OCI-LY3 (cell line): ENCODE data around the gene KIAA0930.

Experiments used
- H2AFZ ChIP-seq: fragments of 200-600, 300-600 bp; shearing (Covaris generic); 2 replicates; pipeline ENCODE4 v1.6.0; 2014; ENCODE audit warnings: antibody characterized with exemption, low read depth, low read length
- H3K27ac ChIP-seq: fragments of 200-600, 300-600 bp; sonication (generic); 2 replicates; pipeline ENCODE4 v1.5.1; 2014; ENCODE audit warnings: mild to moderate bottlenecking, low read length, moderate library complexity, mixed read lengths
- H3K27me3 ChIP-seq: fragments of 200-600, 300-600 bp; sonication (generic); 2 replicates; pipeline ENCODE4 v1.6.1; 2014; ENCODE audit warnings: low read depth, low read length, mixed read lengths
- H3K36me3 ChIP-seq: fragments of 200-600, 300-600 bp; sonication (generic); replicated peaks from 2 replicates; pipeline ENCODE3; 2014; ENCODE audit warnings: low read depth, low read length, mixed read lengths
- H3K4me1 ChIP-seq: fragments of 300-600, 200-600 bp; sonication (generic); 2 replicates; pipeline ENCODE4 v1.6.1; 2014; ENCODE audit warnings: low read length, mixed read lengths
- H3K4me2 ChIP-seq: fragments of 200-600, 300-600 bp; sonication (generic); 2 replicates; pipeline ENCODE4 v1.6.1; 2014; ENCODE audit warnings: low read length, mixed read lengths
- H3K4me3 ChIP-seq: fragments of 300-600, 200-600 bp; sonication (generic); 2 replicates; pipeline ENCODE4 v1.5.1; 2014; ENCODE audit warnings: antibody characterized with exemption, mild to moderate bottlenecking, low read length, moderate library complexity
- H3K79me2 ChIP-seq: fragments of 300-600, 200-600 bp; shearing (Covaris generic); 2 replicates; pipeline ENCODE4 v1.6.1; 2014; ENCODE audit warnings: mild to moderate bottlenecking, low read length, mixed read lengths
- H3K9ac ChIP-seq: fragments of 300-600, 200-600 bp; shearing (Covaris generic); 2 replicates; pipeline ENCODE4 v1.6.0; 2014; ENCODE audit warnings: mild to moderate bottlenecking, low read length, moderate library complexity
- H3K9me3 ChIP-seq: fragments of 200-600, 300-600 bp; shearing (Covaris generic); 2 replicates; pipeline ENCODE4 v1.6.1; 2014; ENCODE audit warnings: low read length, mixed read lengths; ENCODE audit not compliant: insufficient read depth
- H4K20me1 ChIP-seq: fragments of 200-600, 300-600 bp; sonication (generic); 2 replicates; pipeline ENCODE4 v1.6.1; 2016; ENCODE audit warnings: low read length, mixed read lengths; ENCODE audit not compliant: insufficient read depth
- CTCF ChIP-seq: fragments of 200-600, 300-600 bp; sonication (generic); IDR thresholded peaks from 2 replicates; pipeline ENCODE4 v1.5.1; 2014; ENCODE audit warnings: antibody characterized with exemption, low read length, low read depth
- EZH2phosphoT487 ChIP-seq: fragments of 200-600 bp; shearing (Covaris generic); IDR thresholded peaks from 2 replicates; pipeline ENCODE4 v1.6.1; 2018; ENCODE audit warnings: antibody characterized with exemption, mixed run types, low read depth

KIAA0930 gene

GRCh38 chr22:45254388-45254787, 13.7 kb upstream of the KIAA0930 start:
- Histone ChIP-seq H3K4me3 (peak overlapping the region; percentile 42), H3K9me3 (no peaks in the 10 kb centered on the region), H3K27me3 (peaks cover 27% of the 10 kb centered on the region), H3K79me2 (no peaks in the 10 kb centered on the region), H3K27ac (no peak overlapping the region), H3K9ac (peak overlapping the region; percentile 17; the same call in 1 of the 2 replicates), H2AFZ (no peak overlapping the region), H3K4me1 (peaks cover 22% of the 10 kb centered on the region), H3K36me3 (no peaks in the 10 kb centered on the region), H4K20me1 (no peaks in the 10 kb centered on the region), H3K4me2 (peak overlapping the region; percentile 59)
- TF ChIP-seq CTCF (no peak), EZH2phosphoT487 (no peak)

- no peak overlapping the region for H3K9ac ChIP-seq
- H3K4me1 ChIP-seq = peaks cover 32% of the 10 kb centered on the region
- TF ChIP-seq CTCF = no peak
- TF ChIP-seq EZH2phosphoT487 = no peak
- no peaks in the 10 kb centered on the region for H4K20me1 ChIP-seq
- peaks cover 30% of the 10 kb centered on the region for H3K27me3 ChIP-seq
- H3K36me3 ChIP-seq = no peaks in the 10 kb centered on the region
- H3K9me3 ChIP-seq = no peaks in the 10 kb centered on the region
- no peaks in the 10 kb centered on the region for H3K79me2 ChIP-seq
- H3K27ac ChIP-seq = no peak overlapping the region
- H3K4me3 ChIP-seq = no peak overlapping the region
- H2AFZ ChIP-seq = no peak overlapping the region
- H3K4me2 ChIP-seq = no peak overlapping the region
These were observed 12.4 kb upstream of the KIAA0930 start for GRCh38 chr22:45253039-45253641.

- H4K20me1 ChIP-seq = no peaks in the 10 kb centered on the region
- TF ChIP-seq CTCF = no peak
- no peak for TF ChIP-seq EZH2phosphoT487
- no peak overlapping the region for H3K9ac ChIP-seq
- no peak overlapping the region for H3K27ac ChIP-seq
- H3K9me3 ChIP-seq = no peaks in the 10 kb centered on the region
- H3K4me3 ChIP-seq = no peak overlapping the region
- peaks cover 36% of the 10 kb centered on the region for H3K4me1 ChIP-seq
- no peaks in the 10 kb centered on the region for H3K36me3 ChIP-seq
- H3K4me2 ChIP-seq = no peak overlapping the region
- H3K27me3 ChIP-seq = peaks cover 28% of the 10 kb centered on the region
- no peaks in the 10 kb centered on the region for H3K79me2 ChIP-seq
- no peak overlapping the region for H2AFZ ChIP-seq
These were observed 11.1 kb upstream of the KIAA0930 start for GRCh38 chr22:45251825-45252224.

- Histone ChIP-seq H3K36me3 (no peaks in the 10 kb centered on the region), H3K27me3 (peaks cover 21% of the 10 kb centered on the region), H3K4me3 (peak overlapping the region; percentile 66), H3K9me3 (no peaks in the 10 kb centered on the region), H2AFZ (no peak overlapping the region), H3K4me2 (peak overlapping the region; percentile 78), H3K9ac (no peak overlapping the region; the same call in 1 of the 2 replicates), H3K4me1 (peaks cover 27% of the 10 kb centered on the region), H3K79me2 (no peaks in the 10 kb centered on the region), H4K20me1 (no peaks in the 10 kb centered on the region), H3K27ac (no peak overlapping the region)
- TF ChIP-seq CTCF (no peak), EZH2phosphoT487 (no peak)
These were observed 8.3 kb upstream of the KIAA0930 start for GRCh38 chr22:45248832-45249561.
